Karpas-422 (cell line): ENCODE measurements around the gene AFTPH. TPM values are rescaled to one million over a fixed set of nuclear protein-coding genes. Genes with fewer than 3 reads are reported as not detected.

Experiments used
- DNase-seq: peaks from one replicate; pipeline ENCODE4 v3.0.0-alpha.2; 2015
- H2AFZ ChIP-seq: fragments of 200-600 bp; sonication (generic); 2 replicates; pipeline ENCODE4 v1.6.1; 2014; ENCODE audit warnings: antibody characterized with exemption, low read length, mixed read lengths
- H3K27ac ChIP-seq: fragments of 200-600 bp; sonication (generic); 2 replicates; pipeline ENCODE4 v1.5.1; 2014; ENCODE audit warnings: mild to moderate bottlenecking, low read length, moderate library complexity
- H3K27me3 ChIP-seq: fragments of 200-600 bp; sonication (generic); 2 replicates; pipeline ENCODE4 v1.6.1; 2014; ENCODE audit warnings: low read length, mixed read lengths
- H3K36me3 ChIP-seq: fragments of 200-600 bp; sonication (generic); 2 replicates; pipeline ENCODE4 v1.6.1; 2014; ENCODE audit warnings: low read length, mixed read lengths; ENCODE audit not compliant: insufficient read depth
- H3K4me1 ChIP-seq: fragments of 200-600 bp; sonication (generic); 2 replicates; pipeline ENCODE4 v1.6.1; 2014; ENCODE audit warnings: mild to moderate bottlenecking, low read length, mixed read lengths
- H3K4me2 ChIP-seq: fragments of 200-600 bp; sonication (generic); 2 replicates; pipeline ENCODE4 v1.6.1; 2014; ENCODE audit warnings: low read length, low read depth, mild to moderate bottlenecking; ENCODE audit not compliant: poor library complexity, severe bottlenecking
- H3K4me3 ChIP-seq: fragments of 200-600 bp; sonication (generic); 2 replicates; pipeline ENCODE4 v1.5.1; 2014; ENCODE audit warnings: mild to moderate bottlenecking, antibody characterized with exemption, low read length, mixed read lengths
- H3K79me2 ChIP-seq: fragments of 200-600 bp; sonication (generic); 2 replicates; pipeline ENCODE4 v1.6.1; 2014; ENCODE audit warnings: mild to moderate bottlenecking, low read length, mixed read lengths
- H3K9ac ChIP-seq: fragments of 200-600 bp; sonication (generic); 2 replicates; pipeline ENCODE4 v1.6.0; 2014; ENCODE audit warnings: low read length
- H3K9me2 ChIP-seq: fragments of 200-600 bp; sonication (generic), shearing (Covaris generic); replicated peaks from 2 replicates; pipeline ENCODE4 v1.6.0; 2014; ENCODE audit warnings: mild to moderate bottlenecking, low read length, moderate library complexity; ENCODE audit not compliant: insufficient read depth
- H3K9me3 ChIP-seq: fragments of 300-700, 200-600 bp; sonication (generic); 2 replicates; pipeline ENCODE4 v1.6.1; 2014; ENCODE audit warnings: low read length, mixed read lengths
- H4K20me1 ChIP-seq: fragments of 200-600 bp; sonication (generic); 2 replicates; pipeline ENCODE4 v1.6.1; 2014; ENCODE audit warnings: mild to moderate bottlenecking, antibody characterized with exemption, low read length, low read depth; ENCODE audit not compliant: insufficient read depth
- total RNA-seq: library from RNA; depleted of rRNA; stranded (reverse); fragments of >200 nt; shearing (Covaris generic); gene quantifications from 2 replicates; pipeline ENCODE4 v1.2.3, GENCODE V29; 2014; ENCODE audit warnings: low replicate concordance

Gene AFTPH
- total RNA-seq, 1 experiment from 2014 or later = 124 TPM

GRCh38 chr2:64632835-64633819, 109.0 kb downstream of the AFTPH start:
- Histone ChIP-seq H3K9ac (no peak overlapping the region), H3K9me3 (no peaks in the 10 kb centered on the region), H3K27ac (no peak overlapping the region), H3K4me1 (peaks cover 8% of the 10 kb centered on the region), H4K20me1 (peaks cover 89% of the 10 kb centered on the region), H3K9me2 (no peaks in the 10 kb centered on the region), H3K36me3 (peaks cover 70% of the 10 kb centered on the region), H3K79me2 (peaks cover 44% of the 10 kb centered on the region), H3K4me3 (no peak overlapping the region), H2AFZ (no peak overlapping the region), H3K27me3 (no peaks in the 10 kb centered on the region), H3K4me2 (no peak overlapping the region)
- DNase-seq = no peak

- H3K4me1 ChIP-seq = peaks cover 22% of the 10 kb centered on the region
- no peak overlapping the region for H3K4me3 ChIP-seq
- H3K9me2 ChIP-seq = no peaks in the 10 kb centered on the region
- no peak overlapping the region for H3K27ac ChIP-seq
- H3K4me2 ChIP-seq = no peak overlapping the region
- no peak for DNase-seq
- peaks cover 78% of the 10 kb centered on the region for H3K36me3 ChIP-seq
- no peak overlapping the region for H2AFZ ChIP-seq
- peaks cover 96% of the 10 kb centered on the region for H4K20me1 ChIP-seq
- no peak overlapping the region for H3K9ac ChIP-seq
- no peaks in the 10 kb centered on the region for H3K9me3 ChIP-seq
- H3K27me3 ChIP-seq = no peaks in the 10 kb centered on the region
- peaks cover 59% of the 10 kb centered on the region for H3K79me2 ChIP-seq
Observed at GRCh38 chr2:64634345-64635267, 110.5 kb downstream of the AFTPH start.

- no peak overlapping the region for H2AFZ ChIP-seq
- H3K9ac ChIP-seq = no peak overlapping the region
- no peak for DNase-seq
- no peak overlapping the region for H3K27ac ChIP-seq
- no peak overlapping the region for H3K4me2 ChIP-seq
- H3K4me3 ChIP-seq = no peak overlapping the region
- H3K9me3 ChIP-seq = no peaks in the 10 kb centered on the region
- peaks cover 75% of the 10 kb centered on the region for H3K79me2 ChIP-seq
- peaks cover 72% of the 10 kb centered on the region for H3K36me3 ChIP-seq
- H3K4me1 ChIP-seq = peaks cover 39% of the 10 kb centered on the region
- H3K27me3 ChIP-seq = no peaks in the 10 kb centered on the region
- H3K9me2 ChIP-seq = no peaks in the 10 kb centered on the region
- H4K20me1 ChIP-seq = peaks cover 97% of the 10 kb centered on the region
Observed at GRCh38 chr2:64635976-64636911, 112.1 kb downstream of the AFTPH start.

- Histone ChIP-seq H3K27me3 (no peaks in the 10 kb centered on the region), H3K4me3 (no peak overlapping the region), H3K9me2 (no peaks in the 10 kb centered on the region), H3K79me2 (peaks cover 84% of the 10 kb centered on the region), H3K27ac (no peak overlapping the region), H3K4me1 (peaks cover 47% of the 10 kb centered on the region), H3K4me2 (no peak overlapping the region), H2AFZ (no peak overlapping the region), H3K9ac (no peak overlapping the region), H3K9me3 (no peaks in the 10 kb centered on the region), H4K20me1 (peaks cover 97% of the 10 kb centered on the region), H3K36me3 (peaks cover 73% of the 10 kb centered on the region)
- no peak for DNase-seq
Observed at GRCh38 chr2:64637000-64637635, 113.0 kb downstream of the AFTPH start.

GRCh38 chr2:64637931-64638330, 113.8 kb downstream of the AFTPH start:
- no peak overlapping the region for H3K4me3 ChIP-seq

GRCh38 chr2:64638502-64639120, 114.5 kb downstream of the AFTPH start:
- Histone ChIP-seq H3K4me3 (no peak overlapping the region), H3K9me3 (no peaks in the 10 kb centered on the region), H3K4me1 (peaks cover 62% of the 10 kb centered on the region)

More at GRCh38 chr2:64637931-64638330, 113.8 kb downstream of the AFTPH start:
- H3K4me2 ChIP-seq = no peak overlapping the region
- H3K4me1 ChIP-seq = peaks cover 56% of the 10 kb centered on the region
- H2AFZ ChIP-seq = no peak overlapping the region
- H3K79me2 ChIP-seq = peaks cover 91% of the 10 kb centered on the region
- no peak for DNase-seq
- H4K20me1 ChIP-seq = peaks cover 97% of the 10 kb centered on the region
- H3K9ac ChIP-seq = no peak overlapping the region
- H3K36me3 ChIP-seq = peaks cover 67% of the 10 kb centered on the region
- H3K9me2 ChIP-seq = no peaks in the 10 kb centered on the region
- H3K9me3 ChIP-seq = no peaks in the 10 kb centered on the region
- no peak overlapping the region for H3K27ac ChIP-seq
- H3K27me3 ChIP-seq = no peaks in the 10 kb centered on the region

GRCh38 chr2:64639691-64640090, 115.6 kb downstream of the AFTPH start:
- peaks cover 98% of the 10 kb centered on the region for H3K79me2 ChIP-seq
- H3K9me2 ChIP-seq = no peaks in the 10 kb centered on the region
- no peak overlapping the region for H3K4me3 ChIP-seq
- H3K4me2 ChIP-seq = no peak overlapping the region
- peaks cover 51% of the 10 kb centered on the region for H3K36me3 ChIP-seq
- H4K20me1 ChIP-seq = peaks cover 97% of the 10 kb centered on the region
- no peaks in the 10 kb centered on the region for H3K9me3 ChIP-seq
- no peak for DNase-seq
- peak overlapping the region; percentile 1 for H3K27ac ChIP-seq
- H3K27me3 ChIP-seq = no peaks in the 10 kb centered on the region
- no peak overlapping the region for H2AFZ ChIP-seq
- H3K4me1 ChIP-seq = peaks cover 73% of the 10 kb centered on the region
- H3K9ac ChIP-seq = peak overlapping the region; percentile 2; the same call in 1 of the 2 replicates

More at GRCh38 chr2:64638502-64639120, 114.5 kb downstream of the AFTPH start:
- Histone ChIP-seq H3K4me2 (no peak overlapping the region), H3K9ac (no peak overlapping the region), H2AFZ (no peak overlapping the region), H3K27me3 (no peaks in the 10 kb centered on the region), H3K36me3 (peaks cover 60% of the 10 kb centered on the region), H3K9me2 (no peaks in the 10 kb centered on the region), H3K79me2 (peaks cover 91% of the 10 kb centered on the region), H4K20me1 (peaks cover 96% of the 10 kb centered on the region), H3K27ac (no peak overlapping the region)
- no peak for DNase-seq
